ENCODE results near the gene MAPK7.

GRCh38 chr17:19390951-19391350, 12.7 kb downstream of the MAPK7 start:
- TF ChIP-seq POLR2AphosphoS5 (IDR thresholded peaks at IDR 0.05) (no peak), CTCF (IDR thresholded peaks at IDR 0.05) (no peak), POLR2A (IDR thresholded peaks at IDR 0.05) (no peak)

Data from prostate gland (tissue), 2 donors.